SK-N-MC (cell line): Measurements from ENCODE around the gene MRPL39.
A peak's percentile ranks its signal among the peaks of the same experiment; 100 is the strongest.

Experiments
- DNase-seq: peaks from one replicate; pipeline ENCODE4 v3.0.0-alpha.2; 2011; ENCODE audit warnings: low read depth, low spot score
- H3K27ac ChIP-seq: fragments of 200-600 bp; sonication (generic); 2 replicates; pipeline ENCODE4 v1.5.1; 2016; ENCODE audit warnings: mixed run types
- H3K36me3 ChIP-seq: fragments of 200-600 bp; sonication (generic); 2 replicates; pipeline ENCODE4 v1.6.1; 2017; ENCODE audit warnings: antibody characterized with exemption, low read length, mixed read lengths; ENCODE audit not compliant: insufficient read depth
- H3K4me3 ChIP-seq: fragments of 200-600 bp; sonication (generic); 2 replicates; pipeline ENCODE4 v1.5.1; 2016
- H3K9ac ChIP-seq: fragments of 200-600 bp; sonication (generic); 2 replicates; pipeline ENCODE4 v1.8.0; 2017; ENCODE audit warnings: mixed run types, mixed read lengths; ENCODE audit not compliant: insufficient read length
- H3K9me3 ChIP-seq: fragments of 200-600 bp; sonication (generic); 2 replicates; pipeline ENCODE4 v1.6.1; 2017; ENCODE audit warnings: low read depth, mild to moderate bottlenecking, antibody characterized with exemption, low read length, moderate library complexity, mixed read lengths
- EZH2 ChIP-seq: fragments of 200-600 bp; sonication (generic); IDR thresholded peaks from one replicate; pipeline ENCODE4 v1.6.1; 2017; ENCODE audit warnings: antibody characterized with exemption
- FOXP2 ChIP-seq: optimal IDR thresholded peaks from 2 replicates; pipeline ENCODE3; 2011; ENCODE audit warnings: mild to moderate bottlenecking, moderate library complexity; ENCODE audit not compliant: insufficient read depth; ENCODE audit errors: extremely low read length, control extremely low read depth
- POLR2AphosphoS5 ChIP-seq: IDR thresholded peaks from 2 replicates; pipeline ENCODE4 v1.6.1; 2012; ENCODE audit warnings: mild to moderate bottlenecking, low read depth, low read length, borderline replicate concordance

Gene MRPL39

GRCh38 chr21:25607151-25608043 lies at the start of gene MRPL39:
Gene MRPL39 (minus strand): TSS chr21:25607481. CDS start chr21:25607475, 6 bp downstream.
- Histone ChIP-seq H3K4me3 (peak within 1 kb of the TSS; percentile 86), H3K36me3 (peaks cover 37% of the 10 kb centered on the region), H3K27ac (peak within 1 kb of the TSS; percentile 19; the same call in 1 of the 2 replicates), H3K9me3 (no peaks in the 10 kb centered on the region), H3K9ac (peak within 1 kb of the TSS; percentile 92)
- peak; percentile 53 for DNase-seq
- peak; percentile 81 for TF ChIP-seq FOXP2
- TF ChIP-seq EZH2: no peak
- peak; percentile 94 for TF ChIP-seq POLR2AphosphoS5

GRCh38 chr21:25656412-25656811 lies 49.1 kb upstream of the MRPL39 start:
- no peak overlapping the region for H3K9ac ChIP-seq
- no peaks in the 10 kb centered on the region for H3K9me3 ChIP-seq
- no peak overlapping the region for H3K27ac ChIP-seq
- H3K36me3 ChIP-seq: no peaks in the 10 kb centered on the region
- H3K4me3 ChIP-seq: no peak overlapping the region
- no peak for DNase-seq
- TF ChIP-seq EZH2 (no peak), POLR2AphosphoS5 (no peak), FOXP2 (no peak)

- H3K36me3 ChIP-seq: no peaks in the 10 kb centered on the region
- TF ChIP-seq EZH2 (no peak), FOXP2 (no peak), POLR2AphosphoS5 (no peak)
Measured at GRCh38 chr21:25649146-25649545, 41.9 kb upstream of the MRPL39 start.

GRCh38 chr21:25647647-25648046 lies 40.4 kb upstream of the MRPL39 start:
- H3K9ac ChIP-seq: no peak overlapping the region
- H3K4me3 ChIP-seq: no peak overlapping the region
- TF ChIP-seq POLR2AphosphoS5 (no peak), FOXP2 (no peak), EZH2 (no peak)
- no peak for DNase-seq
- no peaks in the 10 kb centered on the region for H3K36me3 ChIP-seq
- H3K27ac ChIP-seq: no peak overlapping the region
- H3K9me3 ChIP-seq: no peaks in the 10 kb centered on the region

More at GRCh38 chr21:25649146-25649545, 41.9 kb upstream of the MRPL39 start:
- no peak overlapping the region for H3K9ac ChIP-seq
- no peak overlapping the region for H3K4me3 ChIP-seq
- no peak for DNase-seq
- H3K27ac ChIP-seq: no peak overlapping the region
- H3K9me3 ChIP-seq: no peaks in the 10 kb centered on the region

- no peak for DNase-seq
- no peaks in the 10 kb centered on the region for H3K36me3 ChIP-seq
- no peaks in the 10 kb centered on the region for H3K9me3 ChIP-seq
- H3K27ac ChIP-seq: no peak overlapping the region
- TF ChIP-seq FOXP2 (no peak), POLR2AphosphoS5 (no peak)
- no peak overlapping the region for H3K9ac ChIP-seq
- H3K4me3 ChIP-seq: no peak overlapping the region
Measured at GRCh38 chr21:25646474-25646873, 39.2 kb upstream of the MRPL39 start.

GRCh38 chr21:25643486-25643885 lies 36.2 kb upstream of the MRPL39 start:
- H3K27ac ChIP-seq: no peak overlapping the region
- TF ChIP-seq FOXP2 (no peak), EZH2 (no peak), POLR2AphosphoS5 (no peak)

GRCh38 chr21:25640943-25641292 lies 33.6 kb upstream of the MRPL39 start:
- no peak for TF ChIP-seq EZH2
- no peak for TF ChIP-seq POLR2AphosphoS5
- TF ChIP-seq FOXP2: no peak
- Histone ChIP-seq H3K9ac (no peak overlapping the region), H3K27ac (no peak overlapping the region), H3K9me3 (no peaks in the 10 kb centered on the region), H3K36me3 (no peaks in the 10 kb centered on the region), H3K4me3 (no peak overlapping the region)
- DNase-seq: no peak

More at GRCh38 chr21:25643486-25643885, 36.2 kb upstream of the MRPL39 start:
- H3K9ac ChIP-seq: no peak overlapping the region
- H3K9me3 ChIP-seq: no peaks in the 10 kb centered on the region
- no peak overlapping the region for H3K4me3 ChIP-seq
- H3K36me3 ChIP-seq: no peaks in the 10 kb centered on the region
- DNase-seq: no peak

GRCh38 chr21:25640202-25640942 lies 33.1 kb upstream of the MRPL39 start:
- Histone ChIP-seq H3K36me3 (no peaks in the 10 kb centered on the region), H3K9ac (no peak overlapping the region), H3K4me3 (peak overlapping the region; percentile 83; the same call in 1 of the 2 replicates), H3K27ac (no peak overlapping the region), H3K9me3 (no peaks in the 10 kb centered on the region)
- DNase-seq: no peak
- TF ChIP-seq FOXP2 (no peak), EZH2 (no peak)
